Measurements from ENCODE around the gene BRD7.

The BRD7 gene

DNA sequence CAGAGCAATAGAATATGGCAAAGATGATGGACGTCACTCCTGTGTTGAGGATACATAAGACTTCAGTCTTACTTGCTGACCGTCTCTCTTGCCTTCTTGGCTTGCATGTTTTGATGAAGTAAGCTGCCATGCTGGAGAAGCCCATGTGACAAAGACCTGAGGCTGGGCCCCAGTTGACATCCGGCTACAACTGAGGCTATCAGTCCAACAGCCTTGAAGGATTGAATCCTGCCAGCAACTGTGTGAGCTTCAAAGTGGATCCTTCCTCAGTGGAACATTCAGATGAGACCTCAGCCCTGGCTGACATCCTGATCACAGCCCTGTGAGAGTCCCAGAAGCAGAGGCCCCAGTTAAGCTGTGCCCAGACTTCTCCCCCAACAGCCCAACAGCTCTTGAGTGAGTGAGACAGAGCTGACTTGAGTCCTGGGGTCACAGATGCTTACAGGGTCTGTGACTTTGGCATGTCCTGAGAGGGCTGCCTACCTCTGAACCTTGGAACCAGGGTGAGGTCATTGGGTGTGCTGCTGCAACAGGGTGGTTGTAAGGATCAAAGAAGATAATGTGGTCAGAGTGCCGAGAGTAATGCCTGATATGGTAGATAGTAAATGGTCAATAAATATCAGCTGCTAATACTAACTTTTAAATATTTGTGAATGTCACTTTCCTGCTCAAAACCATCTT, 2.4 kb upstream of the BRD7 start:
- Histone ChIP-seq H3K36me3 (ENCODE audit: insufficient read depth, low read length) (peaks cover 13% of the 10 kb centered on the region), H3K27me3 (ENCODE audit: insufficient read depth, low read length) (no peaks in the 10 kb centered on the region), H3K4me1 (ENCODE audit: insufficient read depth, low read length) (peaks cover 11% of the 10 kb centered on the region), H3K27ac (ENCODE audit: low read depth, low read length) (no peak overlapping the region), H3K9ac (ENCODE audit: low read depth, low read length) (no peak overlapping the region), H3K9me3 (ENCODE audit: insufficient read depth, low read depth, low read length) (no peaks in the 10 kb centered on the region), H3K4me3 (ENCODE audit: low read length) (no peak overlapping the region)
- 92% methylated on average over 4 of the region's 4 CpGs for WGBS

DNA sequence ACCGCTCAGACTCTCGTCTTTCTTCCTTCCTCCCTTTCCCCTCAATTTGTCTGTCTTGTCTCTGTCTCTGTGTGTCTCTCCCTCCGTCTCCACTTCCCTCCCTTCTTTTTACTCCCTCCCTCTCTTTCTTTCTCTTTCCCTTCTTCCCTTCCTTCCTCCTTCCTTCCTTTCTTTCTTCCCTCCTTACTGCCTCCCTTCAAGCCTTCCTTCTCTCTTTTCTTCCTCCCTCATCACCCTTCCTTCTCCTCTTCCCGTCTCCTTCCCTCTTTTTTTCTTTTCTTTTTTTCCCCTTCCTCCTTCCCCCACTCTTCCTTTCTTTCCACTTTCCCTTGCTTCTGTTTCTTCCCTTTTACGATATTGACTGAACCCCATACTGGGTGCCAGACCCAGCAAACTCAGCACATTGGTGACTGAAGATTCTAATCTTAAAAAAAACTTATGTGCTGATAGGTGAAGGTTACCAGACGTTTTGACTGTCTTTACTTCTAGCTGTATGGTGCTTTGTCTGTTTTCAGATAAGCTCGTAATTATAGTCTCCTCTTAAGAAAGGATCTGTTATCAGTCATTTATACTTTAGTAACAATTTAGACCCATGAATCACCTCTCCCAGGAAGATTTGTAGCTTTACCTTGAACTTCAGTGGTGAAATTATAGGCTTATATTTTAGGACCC, 481 bp upstream of the BRD7 start:
- H3K27me3 ChIP-seq (ENCODE audit: insufficient read depth, low read length): no peaks in the 10 kb centered on the region
- peaks cover 11% of the 10 kb centered on the region for H3K4me1 ChIP-seq (ENCODE audit: insufficient read depth, low read length)
- no peak overlapping the region for H3K27ac ChIP-seq (ENCODE audit: low read depth, low read length)
- no peaks in the 10 kb centered on the region for H3K9me3 ChIP-seq (ENCODE audit: insufficient read depth, low read depth, low read length)
- H3K36me3 ChIP-seq (ENCODE audit: insufficient read depth, low read length): peaks cover 32% of the 10 kb centered on the region
- peak overlapping the region; percentile 46 for H3K4me3 ChIP-seq (ENCODE audit: low read length)
- no peak overlapping the region for H3K9ac ChIP-seq (ENCODE audit: low read depth, low read length)
- 27% methylated on average over 6 of the region's 7 CpGs for WGBS

GRCh38 chr16:50367777-50368409, 895 bp downstream of the BRD7 start:
- H3K9me3 ChIP-seq (ENCODE audit: insufficient read depth, low read depth, low read length): no peaks in the 10 kb centered on the region
- peak overlapping the region; percentile 85 for H3K4me3 ChIP-seq (ENCODE audit: low read length)
- H3K36me3 ChIP-seq (ENCODE audit: insufficient read depth, low read length): peaks cover 46% of the 10 kb centered on the region
- peak overlapping the region; percentile 65; the same call in 1 of the 2 replicates for H3K27ac ChIP-seq (ENCODE audit: low read depth, low read length)
- peak overlapping the region; percentile 88 for H3K9ac ChIP-seq (ENCODE audit: low read depth, low read length)
- H3K27me3 ChIP-seq (ENCODE audit: insufficient read depth, low read length): no peaks in the 10 kb centered on the region
- peaks cover 11% of the 10 kb centered on the region for H3K4me1 ChIP-seq (ENCODE audit: insufficient read depth, low read length)
- WGBS: 11% methylated on average over 23 of the region's 23 CpGs

- H3K27ac ChIP-seq (ENCODE audit: low read depth, low read length): no peak overlapping the region
- H3K4me3 ChIP-seq (ENCODE audit: low read length): no peak overlapping the region
- peaks cover 11% of the 10 kb centered on the region for H3K4me1 ChIP-seq (ENCODE audit: insufficient read depth, low read length)
- H3K36me3 ChIP-seq (ENCODE audit: insufficient read depth, low read length): peaks cover 65% of the 10 kb centered on the region
- 91% methylated on average over 2 of the region's 2 CpGs for WGBS
- H3K9me3 ChIP-seq (ENCODE audit: insufficient read depth, low read depth, low read length): no peaks in the 10 kb centered on the region
- H3K9ac ChIP-seq (ENCODE audit: low read depth, low read length): no peak overlapping the region; the same call in 1 of the 2 replicates
- no peaks in the 10 kb centered on the region for H3K27me3 ChIP-seq (ENCODE audit: insufficient read depth, low read length)
These were observed 2.8 kb downstream of the BRD7 start for GRCh38 chr16:50365791-50366575.

- Histone ChIP-seq H3K36me3 (ENCODE audit: insufficient read depth, low read length) (peaks cover 89% of the 10 kb centered on the region), H3K4me1 (ENCODE audit: insufficient read depth, low read length) (peaks cover 7% of the 10 kb centered on the region; the same call in 1 of the 2 replicates), H3K27ac (ENCODE audit: low read depth, low read length) (no peak overlapping the region), H3K27me3 (ENCODE audit: insufficient read depth, low read length) (no peaks in the 10 kb centered on the region), H3K4me3 (ENCODE audit: low read length) (no peak overlapping the region), H3K9ac (ENCODE audit: low read depth, low read length) (no peak overlapping the region), H3K9me3 (ENCODE audit: insufficient read depth, low read depth, low read length) (no peaks in the 10 kb centered on the region)
- whole genome bisulfite sequencing: over 99% methylated on average over 6 of the region's 10 CpGs
These were observed 5.1 kb downstream of the BRD7 start for GRCh38 chr16:50363656-50364055.

DNA sequence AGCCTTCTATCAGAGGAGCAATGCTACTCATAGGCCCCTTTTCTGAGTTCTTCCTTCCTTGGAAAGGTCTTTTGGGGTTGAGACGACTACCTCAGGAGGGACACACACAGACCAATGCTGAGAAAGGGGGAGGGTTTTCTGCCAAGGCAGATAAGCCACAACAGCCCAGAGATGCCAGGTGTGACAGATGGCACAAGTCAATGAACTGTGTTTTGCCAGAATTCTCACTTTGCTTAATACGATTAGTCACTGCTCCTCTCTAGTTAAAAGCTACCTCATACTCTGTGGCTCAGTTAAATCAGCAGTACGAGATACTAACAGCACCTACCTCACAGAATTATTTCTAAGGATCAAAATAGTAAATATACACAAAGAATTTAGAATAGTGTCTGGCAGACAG, 8.0 kb downstream of the BRD7 start:
- no peaks in the 10 kb centered on the region for H3K4me1 ChIP-seq (ENCODE audit: insufficient read depth, low read length)
- no peaks in the 10 kb centered on the region for H3K9me3 ChIP-seq (ENCODE audit: insufficient read depth, low read depth, low read length)
- no peak overlapping the region for H3K27ac ChIP-seq (ENCODE audit: low read depth, low read length)
- H3K36me3 ChIP-seq (ENCODE audit: insufficient read depth, low read length): peaks cover 98% of the 10 kb centered on the region
- no peak overlapping the region for H3K9ac ChIP-seq (ENCODE audit: low read depth, low read length)
- 94% methylated on average over 3 of the region's 3 CpGs for WGBS
- H3K27me3 ChIP-seq (ENCODE audit: insufficient read depth, low read length): no peaks in the 10 kb centered on the region
- H3K4me3 ChIP-seq (ENCODE audit: low read length): no peak overlapping the region

GRCh38 chr16:50360033-50360778, 8.6 kb downstream of the BRD7 start:
- peaks cover 96% of the 10 kb centered on the region for H3K36me3 ChIP-seq (ENCODE audit: insufficient read depth, low read length)

GRCh38 chr16:50359626-50360025, 9.2 kb downstream of the BRD7 start:
- Histone ChIP-seq H3K9ac (ENCODE audit: low read depth, low read length) (no peak overlapping the region), H3K9me3 (ENCODE audit: insufficient read depth, low read depth, low read length) (no peaks in the 10 kb centered on the region), H3K27me3 (ENCODE audit: insufficient read depth, low read length) (no peaks in the 10 kb centered on the region), H3K36me3 (ENCODE audit: insufficient read depth, low read length) (peaks cover 93% of the 10 kb centered on the region), H3K4me3 (ENCODE audit: low read length) (no peak overlapping the region), H3K4me1 (ENCODE audit: insufficient read depth, low read length) (no peaks in the 10 kb centered on the region), H3K27ac (ENCODE audit: low read depth, low read length) (no peak overlapping the region)
- WGBS: 85% methylated on average over 1 of the region's 1 CpG

More at GRCh38 chr16:50360033-50360778, 8.6 kb downstream of the BRD7 start:
- no peaks in the 10 kb centered on the region for H3K27me3 ChIP-seq (ENCODE audit: insufficient read depth, low read length)
- no peak overlapping the region for H3K9ac ChIP-seq (ENCODE audit: low read depth, low read length)
- no peak overlapping the region for H3K4me3 ChIP-seq (ENCODE audit: low read length)
- no peaks in the 10 kb centered on the region for H3K4me1 ChIP-seq (ENCODE audit: insufficient read depth, low read length)
- WGBS: 94% methylated on average over 6 of the region's 6 CpGs
- H3K9me3 ChIP-seq (ENCODE audit: insufficient read depth, low read depth, low read length): no peaks in the 10 kb centered on the region
- no peak overlapping the region for H3K27ac ChIP-seq (ENCODE audit: low read depth, low read length)

DNA sequence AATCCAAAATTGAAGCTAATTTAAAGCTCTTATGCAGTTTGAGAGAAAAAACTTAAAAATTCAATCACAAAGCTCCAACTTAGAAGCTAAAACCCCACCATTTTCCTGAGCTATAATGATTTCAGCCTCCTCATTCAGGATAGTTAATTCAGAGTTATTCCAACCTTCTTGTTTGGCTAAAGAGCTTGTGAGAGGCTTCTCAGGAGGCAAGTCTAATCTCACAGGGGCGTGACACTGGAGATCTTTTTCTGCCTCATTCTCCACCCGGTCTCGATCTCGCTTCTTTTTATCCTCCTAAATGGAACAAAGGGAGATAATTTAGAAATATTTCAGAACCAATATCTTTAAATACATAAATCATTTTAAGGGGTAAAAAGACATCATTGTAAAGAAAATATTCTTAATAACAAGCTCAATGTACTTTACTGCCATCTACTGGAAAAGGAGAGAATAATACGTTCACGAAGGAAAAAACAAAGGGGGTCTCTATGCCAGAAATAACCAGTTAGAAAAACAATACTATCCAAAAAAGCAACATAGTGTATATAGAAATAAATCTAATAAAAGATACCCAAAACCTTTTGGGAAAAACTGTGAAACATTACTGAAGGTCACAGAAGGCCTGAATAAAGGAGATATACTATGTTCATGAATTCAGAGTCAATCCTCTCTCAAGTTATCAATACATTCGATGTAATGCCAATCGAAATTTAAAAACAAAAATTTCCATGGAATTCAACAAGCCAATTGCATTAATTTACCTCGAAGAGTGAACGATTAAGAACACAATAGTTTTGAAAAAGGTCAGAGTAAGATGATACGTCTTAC, 13.9 kb downstream of the BRD7 start:
- Histone ChIP-seq H3K9ac (ENCODE audit: low read depth, low read length) (no peak overlapping the region), H3K4me1 (ENCODE audit: insufficient read depth, low read length) (no peaks in the 10 kb centered on the region), H3K36me3 (ENCODE audit: insufficient read depth, low read length) (peaks cover 91% of the 10 kb centered on the region), H3K4me3 (ENCODE audit: low read length) (no peak overlapping the region), H3K27ac (ENCODE audit: low read depth, low read length) (no peak overlapping the region), H3K27me3 (ENCODE audit: insufficient read depth, low read length) (no peaks in the 10 kb centered on the region), H3K9me3 (ENCODE audit: insufficient read depth, low read depth, low read length) (no peaks in the 10 kb centered on the region)
- WGBS: 86% methylated on average over 6 of the region's 11 CpGs

- no peak overlapping the region for H3K4me3 ChIP-seq (ENCODE audit: low read length)
- no peaks in the 10 kb centered on the region for H3K27me3 ChIP-seq (ENCODE audit: insufficient read depth, low read length)
- H3K27ac ChIP-seq (ENCODE audit: low read depth, low read length): no peak overlapping the region
- WGBS: no CpG with 5 or more reads among the region's 1 CpG
- H3K4me1 ChIP-seq (ENCODE audit: insufficient read depth, low read length): no peaks in the 10 kb centered on the region
- H3K9me3 ChIP-seq (ENCODE audit: insufficient read depth, low read depth, low read length): no peaks in the 10 kb centered on the region; the same call in 1 of the 2 replicates
- no peak overlapping the region for H3K9ac ChIP-seq (ENCODE audit: low read depth, low read length)
- H3K36me3 ChIP-seq (ENCODE audit: insufficient read depth, low read length): peaks cover 91% of the 10 kb centered on the region
These were observed 14.7 kb downstream of the BRD7 start for GRCh38 chr16:50354082-50354481.

Data from HUES64 (cell line).